Gastrocnemius medialis (tissue), 4 donors: Measurements from ENCODE around the gene TDRD12.

ENCODE experiments used
- CTCF ChIP-seq, 5 experiments: fragments of 450-650 bp in 3 of 5; fragments of 200-600 bp in 2 of 5; sonication (generic) in 2 of 5; IDR thresholded peaks in 4 of 5; conservative IDR thresholded peaks in 1 of 5; 1 replicate in 4 of 5; 2 replicates in 1 of 5; pipeline ENCODE4 v1.5.1; 2016 to 2019; ENCODE audit warnings: antibody characterized with exemption in 5 of 5, mild to moderate bottlenecking in 3 of 5, moderate library complexity in 3 of 5
- POLR2A ChIP-seq, 2 donors: fragments of 450-650 bp; IDR thresholded peaks; one replicate each; pipeline ENCODE4 v1.6.1; 2017; ENCODE audit warnings: antibody characterized with exemption in 2 of 2, mild to moderate bottlenecking in 2 of 2, moderate library complexity in 2 of 2

GRCh38 chr19:32830231-32831014 is 110.9 kb downstream of the TDRD12 start:
- no peak for TF ChIP-seq CTCF (IDR thresholded peaks at IDR 0.05 in 4 of 5, conservative IDR thresholded peaks at IDR 0.05 in 1 of 5)
- no peak for TF ChIP-seq POLR2A (IDR thresholded peaks at IDR 0.05)
